CD4-positive, alpha-beta T cell treated with Interleukin-10 for 1 hour (primary cell): Measurements from ENCODE around the gene MRPL3.
A peak's percentile ranks its signal among the peaks of the same experiment; 100 is the strongest.

Experiments used
- DNase-seq: peaks from one replicate; pipeline ENCODE4 v3.0.0-alpha.2; 2020

The MRPL3 gene

DNA sequence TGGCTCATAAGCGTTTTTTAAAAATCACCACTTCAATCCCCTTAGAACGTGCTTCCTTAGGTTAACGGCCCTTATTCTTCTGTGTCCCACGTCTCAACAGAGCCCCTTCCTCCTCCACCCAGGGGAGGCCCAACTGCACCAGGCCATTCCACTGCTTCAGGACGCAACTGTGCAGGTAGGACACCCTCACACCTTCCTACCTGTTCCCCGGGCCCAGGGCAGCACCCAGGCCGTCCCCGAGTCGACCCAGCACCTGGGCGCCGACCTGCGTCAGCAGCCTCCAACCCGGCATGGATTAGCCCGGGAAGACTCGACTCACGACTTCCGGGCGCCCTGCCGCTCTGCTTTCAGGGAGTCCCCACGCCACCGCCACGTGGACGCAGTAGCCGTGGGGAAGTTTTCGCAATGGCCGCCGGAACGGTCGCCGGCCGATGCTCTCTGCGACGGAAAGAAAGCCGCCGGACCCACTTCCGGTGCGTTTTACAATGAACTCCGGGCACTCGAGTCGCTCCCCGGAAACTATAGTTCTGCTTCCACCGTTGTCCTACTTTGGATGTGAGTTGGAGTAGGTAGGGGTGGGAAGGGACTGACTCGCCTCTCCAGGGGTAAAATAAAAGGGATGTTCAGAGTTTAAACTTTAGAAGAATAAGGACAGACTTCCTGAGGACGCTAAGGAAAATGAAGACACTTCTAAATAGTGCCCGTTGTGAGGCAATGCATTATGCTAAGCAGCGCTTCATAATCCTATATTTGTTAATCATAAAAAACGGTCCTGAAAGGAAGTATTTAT is at the start of gene MRPL3:
MRPL3 (minus strand) TSS at position 442 of the 790 bp plus-strand sequence; CDS start at position 292, 150 bp downstream.
- peak; percentile 87 for DNase-seq

- no peak for DNase-seq
Observed at GRCh38 chr3:131551761-131552160, 49.0 kb upstream of the MRPL3 start.

DNA sequence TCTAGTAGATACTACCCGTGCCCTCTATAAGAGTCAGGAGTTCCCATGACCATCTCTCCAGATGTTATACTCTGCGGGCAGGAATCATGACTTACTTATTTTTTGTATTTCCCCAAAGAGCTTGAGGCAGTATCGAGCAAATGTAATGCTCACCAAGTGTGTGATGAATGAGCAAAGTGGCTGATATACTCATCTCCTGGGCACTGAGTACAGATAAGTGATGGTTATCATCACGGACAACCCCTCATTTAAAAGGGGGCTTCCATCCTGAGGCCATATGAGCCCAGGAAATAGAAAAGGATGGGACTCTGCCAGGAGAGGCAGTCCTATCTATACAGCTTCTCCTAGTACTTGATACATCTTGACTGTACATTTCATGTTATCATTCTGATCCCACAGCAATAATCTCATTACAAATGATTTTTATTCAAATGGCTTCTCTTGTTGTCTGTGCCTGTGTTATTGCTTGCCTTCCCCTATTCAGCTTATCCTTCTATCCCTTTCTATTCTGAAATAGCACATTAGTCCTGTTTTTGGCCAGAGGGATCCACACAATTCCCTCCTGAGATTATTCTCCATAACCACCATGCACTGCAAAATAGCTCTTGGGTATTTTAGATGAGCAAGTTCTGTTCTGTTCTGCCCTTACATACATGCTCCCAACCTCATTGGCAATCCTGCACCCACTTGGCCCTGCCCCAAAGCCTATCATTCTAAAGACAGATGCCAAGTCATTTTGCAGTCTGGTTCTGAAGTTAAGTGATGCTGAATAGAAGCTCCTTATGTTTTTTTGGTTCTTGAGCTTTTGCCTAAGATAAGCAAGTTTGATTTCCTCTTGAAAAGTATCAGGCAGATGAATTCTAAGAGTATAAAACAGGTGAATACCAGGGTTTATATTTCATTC is 48.0 kb upstream of the MRPL3 start:
- DNase-seq: no peak

GRCh38 chr3:131549340-131549739 is 46.6 kb upstream of the MRPL3 start:
- DNase-seq: no peak

DNA sequence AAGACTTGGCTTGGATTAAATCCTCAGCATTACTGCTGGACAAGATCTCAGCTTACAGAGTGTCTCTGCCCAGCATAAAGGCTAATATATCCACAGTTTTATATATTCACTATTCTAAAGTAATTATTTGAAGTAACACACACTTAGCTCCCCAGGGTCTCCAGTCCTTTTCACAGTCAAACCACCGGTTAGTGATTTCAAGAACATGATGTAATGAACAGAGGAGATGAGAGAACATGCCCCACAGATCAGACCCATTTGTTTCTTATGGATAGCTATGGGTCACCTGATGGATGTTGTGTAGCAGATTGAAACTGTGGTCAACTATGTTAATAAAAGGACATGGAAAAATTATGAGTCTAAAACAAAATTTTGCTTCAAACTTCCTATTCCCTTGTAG is 44.8 kb upstream of the MRPL3 start:
- no peak for DNase-seq

DNA sequence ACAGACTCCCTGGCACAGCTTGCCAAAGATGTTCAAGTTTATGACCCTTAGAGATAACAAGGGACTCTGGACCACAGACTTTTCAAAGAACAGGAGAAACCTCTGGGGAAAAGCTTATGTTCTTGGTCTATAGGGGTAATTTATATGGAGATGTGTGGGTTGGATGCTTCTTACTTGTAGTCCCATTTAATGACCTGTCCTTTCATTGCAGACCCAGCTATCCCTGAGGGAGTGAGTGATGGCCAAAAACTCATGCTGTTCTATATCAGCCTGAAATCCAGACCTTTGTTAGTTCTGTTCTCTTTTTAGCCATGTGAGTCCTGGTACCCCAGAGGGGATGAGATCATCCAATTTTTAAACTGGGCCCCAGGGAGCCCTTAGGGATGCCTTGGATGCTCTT is 43.7 kb upstream of the MRPL3 start:
- no peak for DNase-seq

DNA sequence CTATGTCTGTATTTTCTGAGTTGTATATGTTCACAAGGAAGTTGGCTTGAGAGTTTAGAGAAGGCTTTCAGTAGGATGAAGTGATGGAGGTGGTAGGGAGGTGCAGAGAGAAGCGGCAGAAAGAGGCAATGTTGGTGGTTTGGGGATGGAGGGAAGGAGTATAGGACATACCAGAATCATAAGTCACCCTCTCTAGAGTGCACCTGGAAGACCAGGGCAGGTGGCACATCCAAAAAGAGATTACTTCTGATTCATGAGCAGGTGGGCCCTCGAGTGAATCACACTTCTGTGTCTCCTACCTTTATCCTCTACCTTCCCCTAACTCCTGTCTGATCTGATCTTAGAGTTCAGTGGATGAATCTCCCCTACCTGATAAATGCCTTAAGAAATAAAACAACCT is 41.8 kb upstream of the MRPL3 start:
- DNase-seq: no peak

DNA sequence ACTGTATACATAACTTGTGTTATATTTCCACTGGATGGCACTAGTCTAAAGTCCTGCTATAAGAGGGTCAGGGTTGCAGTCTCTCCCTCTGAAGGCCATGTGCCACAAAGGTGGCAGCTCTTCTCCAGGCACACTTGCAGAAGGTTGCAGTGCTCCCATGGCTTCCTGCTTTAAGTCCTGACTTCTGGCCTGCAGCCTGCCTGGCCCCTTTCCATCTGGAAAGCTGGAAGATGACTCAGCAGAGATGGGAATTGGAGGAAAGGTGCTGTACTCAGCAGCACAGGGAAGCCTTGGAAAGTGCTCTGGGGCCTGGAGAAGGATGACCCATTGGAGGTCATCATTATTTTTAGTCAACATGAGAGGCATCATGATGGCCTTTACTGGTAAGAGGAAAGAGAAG is 40.9 kb upstream of the MRPL3 start:
- no peak for DNase-seq

DNA sequence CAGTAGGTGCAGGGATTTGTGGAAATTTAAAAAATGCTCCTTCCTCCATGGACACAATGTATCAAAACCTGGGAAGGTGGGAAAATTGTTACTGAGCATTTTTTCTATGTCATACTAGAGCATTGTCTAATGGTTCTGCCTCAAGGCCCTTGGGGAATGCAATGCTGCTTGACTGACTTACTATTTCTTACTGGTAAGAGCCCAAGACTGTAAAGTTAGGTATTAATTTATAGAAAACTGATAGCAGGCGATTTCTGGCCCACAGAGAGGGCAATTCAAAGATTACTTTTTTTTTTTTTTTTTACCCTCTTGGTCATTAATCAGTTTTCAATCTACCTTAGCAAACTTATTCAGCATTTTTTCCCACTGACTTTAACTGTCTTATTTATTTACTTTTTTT is 38.5 kb upstream of the MRPL3 start:
- DNase-seq: no peak

- no peak for DNase-seq
Observed at GRCh38 chr3:131540821-131541220, 38.0 kb upstream of the MRPL3 start.

- no peak for DNase-seq
Observed at GRCh38 chr3:131540143-131540542, 37.4 kb upstream of the MRPL3 start.

DNA sequence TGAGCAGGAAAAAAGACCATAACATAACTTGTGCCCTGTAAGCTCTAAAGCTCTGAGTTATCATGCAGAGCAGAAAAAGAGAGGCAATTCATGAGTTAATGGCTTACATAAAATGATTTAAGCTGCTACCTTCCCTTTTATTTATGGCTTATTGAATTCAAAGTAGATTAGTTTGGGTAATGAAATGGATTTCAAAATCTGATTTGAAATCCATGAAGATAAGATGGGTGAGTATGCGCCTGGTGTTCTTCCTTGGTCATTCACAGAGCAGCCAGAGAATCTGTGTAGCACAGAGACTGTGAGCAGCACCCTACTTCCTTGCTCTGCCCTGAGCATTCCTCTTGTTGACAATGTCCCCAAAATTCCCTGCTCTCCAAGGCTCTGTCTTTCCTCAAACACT is 36.2 kb upstream of the MRPL3 start:
- DNase-seq: no peak

DNA sequence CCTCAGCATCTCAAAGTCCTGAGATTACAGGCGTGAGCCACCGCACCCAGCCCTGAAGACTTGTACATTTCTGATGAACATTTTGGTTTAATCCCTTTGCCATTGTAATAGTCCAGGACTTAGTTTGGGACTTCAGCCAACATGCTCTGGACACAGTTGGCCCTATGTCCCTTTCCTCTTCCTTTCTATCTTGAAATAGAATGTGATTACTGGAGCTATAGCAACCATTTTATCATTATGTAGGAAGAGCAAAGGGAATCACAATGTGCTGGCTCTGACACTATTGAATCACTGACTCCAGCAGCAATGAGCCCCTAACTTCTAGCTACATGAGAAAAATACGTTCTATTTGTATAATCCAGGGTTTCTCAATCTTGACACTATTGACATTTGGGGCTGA is 34.8 kb upstream of the MRPL3 start:
- DNase-seq: no peak

GRCh38 chr3:131535596-131535995 is 32.8 kb upstream of the MRPL3 start:
- no peak for DNase-seq

DNA sequence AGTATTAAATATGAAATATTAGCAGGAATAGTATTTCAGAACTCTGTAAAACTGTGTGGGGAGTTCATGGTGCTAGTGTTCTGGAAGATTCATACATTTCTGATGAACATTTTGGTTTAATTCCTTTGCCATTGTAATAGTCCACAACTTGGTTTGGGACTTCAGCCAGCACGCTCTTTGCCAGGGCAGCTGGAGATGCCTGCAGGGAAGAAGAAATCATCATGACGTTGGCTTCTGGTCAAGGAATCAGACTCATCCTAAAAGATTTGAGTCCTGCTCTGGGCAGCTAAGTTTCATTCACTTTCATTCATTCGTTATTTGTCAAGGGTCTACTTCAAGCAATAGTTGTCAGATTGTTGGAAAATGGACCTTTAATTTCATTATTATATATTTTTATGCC is 32.4 kb upstream of the MRPL3 start:
- no peak for DNase-seq

- no peak for DNase-seq
Observed at GRCh38 chr3:131532645-131533044, 29.9 kb upstream of the MRPL3 start.

GRCh38 chr3:131530843-131531242 is 28.1 kb upstream of the MRPL3 start:
- no peak for DNase-seq

- DNase-seq: no peak
Observed at GRCh38 chr3:131530388-131530787, 27.6 kb upstream of the MRPL3 start.

DNA sequence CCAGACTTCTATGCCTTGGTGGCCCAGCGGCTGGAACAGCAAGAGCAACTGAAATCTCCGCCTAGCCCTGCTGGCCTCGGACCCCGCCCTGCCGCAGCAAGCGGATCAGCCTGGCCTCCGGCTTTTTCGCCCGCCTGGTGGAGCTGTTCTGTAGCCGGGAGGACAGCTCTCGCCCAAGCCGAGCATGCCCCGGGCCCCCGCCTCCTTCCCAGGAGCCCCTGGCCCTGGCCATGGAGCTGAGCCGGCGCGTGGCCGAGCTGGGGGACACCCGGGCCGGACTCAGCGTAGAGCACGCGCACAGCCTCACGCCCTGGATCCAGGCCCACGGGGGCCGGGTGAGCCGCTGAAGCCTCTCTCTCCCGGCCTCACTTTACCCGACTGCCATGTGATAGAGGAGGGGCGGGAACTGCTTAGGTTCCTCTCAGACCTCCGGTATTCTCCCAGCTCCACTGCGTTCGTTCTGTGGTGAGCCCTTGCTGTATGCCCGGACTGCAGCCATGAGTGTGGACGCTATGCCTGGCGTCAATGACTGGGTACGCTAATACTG is 24.1 kb upstream of the MRPL3 start:
- DNase-seq: no peak

DNA sequence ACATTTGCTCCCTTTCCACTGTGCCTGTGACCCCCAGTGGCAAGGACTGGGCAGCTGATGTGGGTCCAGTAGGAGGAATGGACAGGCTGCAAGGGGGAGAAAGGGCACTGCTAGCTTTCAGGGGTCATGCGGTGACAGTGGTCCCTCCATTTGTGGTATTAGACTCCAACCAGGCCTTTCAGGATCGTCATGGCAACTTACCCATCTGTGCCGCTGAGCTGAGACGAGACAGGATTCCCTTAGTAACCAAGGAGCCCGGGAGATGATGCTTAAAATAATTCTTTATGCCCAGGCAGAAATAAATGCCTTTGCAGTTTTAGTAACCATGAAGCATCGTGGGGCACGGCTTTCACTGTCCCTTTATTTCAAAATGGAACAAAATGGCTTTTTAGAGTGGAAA is 15.9 kb upstream of the MRPL3 start:
- no peak for DNase-seq

DNA sequence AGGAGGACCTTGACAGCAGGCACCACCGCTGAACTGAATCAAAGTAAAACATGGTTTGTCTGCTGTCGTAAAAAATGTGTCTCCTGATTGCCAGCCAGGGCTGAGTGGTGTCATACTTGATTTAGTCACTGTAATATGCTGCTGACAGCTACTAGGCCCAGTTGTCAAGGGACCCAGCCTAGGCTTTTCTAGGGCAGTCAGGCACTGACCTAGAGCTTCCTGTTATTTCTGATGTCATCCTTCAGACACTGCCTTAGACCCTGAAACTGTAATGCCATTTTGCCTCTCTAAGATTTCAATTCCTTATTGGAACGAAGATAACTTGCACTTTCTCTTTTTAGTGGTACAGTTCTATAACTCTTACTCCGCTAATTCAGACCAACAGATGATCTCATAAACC is 2.6 kb upstream of the MRPL3 start:
- no peak for DNase-seq

DNA sequence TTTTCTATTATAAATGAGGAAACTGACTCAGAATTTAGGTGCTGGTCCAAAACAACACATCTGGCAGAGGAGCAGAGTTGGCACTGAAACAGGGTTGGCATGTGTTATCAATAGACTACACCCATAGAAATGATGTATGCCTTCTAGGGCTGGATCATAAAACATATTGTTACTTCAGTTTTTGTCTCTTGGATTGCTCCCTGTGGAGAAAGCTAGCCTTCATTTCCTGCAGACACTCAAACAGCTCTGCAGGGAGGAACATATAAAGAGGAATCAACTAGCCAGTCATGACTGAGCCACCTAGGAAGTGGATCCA is 507 bp upstream of the MRPL3 start:
- no peak for DNase-seq

DNA sequence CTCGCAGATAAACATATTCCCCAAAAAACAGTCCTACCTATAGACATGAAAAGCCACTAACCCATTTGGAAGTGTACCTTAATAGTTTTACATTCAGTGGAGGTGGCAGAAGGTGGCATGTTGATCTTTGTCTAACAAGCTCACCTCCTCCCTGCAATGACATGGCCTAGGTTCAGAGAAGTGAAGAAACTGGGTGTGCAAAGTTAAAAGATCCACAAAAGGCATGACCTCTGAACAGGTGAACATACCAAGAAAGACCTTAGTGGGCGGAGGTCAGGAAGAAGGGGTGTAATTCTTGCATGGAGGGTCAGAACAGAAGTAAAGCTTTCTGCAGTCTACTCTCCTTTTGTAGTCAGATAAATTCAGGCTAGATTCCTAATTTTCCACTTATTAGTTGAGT is 822 bp downstream of the MRPL3 start:
- no peak for DNase-seq

GRCh38 chr3:131494706-131495105 is 8.1 kb downstream of the MRPL3 start:
- no peak for DNase-seq
